ENCODE data around the gene YKT6.

YKT6 gene

DNA sequence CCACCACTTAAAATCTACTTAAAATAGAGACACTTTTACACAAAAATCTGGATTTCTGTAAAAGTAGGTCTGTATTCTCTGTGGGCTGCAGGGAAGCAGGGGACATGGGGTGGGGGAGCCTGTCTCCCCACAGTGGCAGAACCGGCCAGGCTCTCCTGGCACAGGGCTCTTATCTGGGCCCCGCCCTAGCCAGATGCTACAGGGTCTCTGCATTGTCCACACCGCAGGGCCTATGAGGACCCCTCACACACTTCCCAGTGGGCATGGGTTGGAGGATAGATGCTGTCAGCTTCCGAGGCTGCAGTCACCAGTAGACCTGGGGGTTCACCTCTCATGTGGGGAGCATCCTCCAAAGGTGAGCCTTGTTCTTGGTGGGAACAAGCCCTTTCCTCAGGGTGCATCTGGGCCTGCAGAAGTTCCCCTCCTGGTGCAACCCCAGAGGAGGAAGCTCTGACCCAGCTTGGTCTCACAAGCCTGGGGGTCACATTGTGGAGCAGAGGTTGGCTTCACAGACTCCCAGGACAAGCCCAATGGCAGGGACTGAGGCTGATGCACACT lies 44.2 kb upstream of the YKT6 start:
- no peak overlapping the region for H2AFZ ChIP-seq (ENCODE audit: low read depth, low read length)
- DNase-seq (no peak), ATAC-seq (ENCODE audit: insufficient read depth, low read depth) (no peak)
- no peaks in the 10 kb centered on the region; the same call in 1 of the 2 replicates for H4K20me1 ChIP-seq (ENCODE audit: insufficient read depth, low read length)
- TF ChIP-seq, protein P1, sequence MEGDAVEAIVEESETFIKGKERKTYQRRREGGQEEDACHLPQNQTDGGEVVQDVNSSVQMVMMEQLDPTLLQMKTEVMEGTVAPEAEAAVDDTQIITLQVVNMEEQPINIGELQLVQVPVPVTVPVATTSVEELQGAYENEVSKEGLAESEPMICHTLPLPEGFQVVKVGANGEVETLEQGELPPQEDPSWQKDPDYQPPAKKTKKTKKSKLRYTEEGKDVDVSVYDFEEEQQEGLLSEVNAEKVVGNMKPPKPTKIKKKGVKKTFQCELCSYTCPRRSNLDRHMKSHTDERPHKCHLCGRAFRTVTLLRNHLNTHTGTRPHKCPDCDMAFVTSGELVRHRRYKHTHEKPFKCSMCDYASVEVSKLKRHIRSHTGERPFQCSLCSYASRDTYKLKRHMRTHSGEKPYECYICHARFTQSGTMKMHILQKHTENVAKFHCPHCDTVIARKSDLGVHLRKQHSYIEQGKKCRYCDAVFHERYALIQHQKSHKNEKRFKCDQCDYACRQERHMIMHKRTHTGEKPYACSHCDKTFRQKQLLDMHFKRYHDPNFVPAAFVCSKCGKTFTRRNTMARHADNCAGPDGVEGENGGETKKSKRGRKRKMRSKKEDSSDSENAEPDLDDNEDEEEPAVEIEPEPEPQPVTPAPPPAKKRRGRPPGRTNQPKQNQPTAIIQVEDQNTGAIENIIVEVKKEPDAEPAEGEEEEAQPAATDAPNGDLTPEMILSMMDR (IDR thresholded peaks at IDR 0.05; ENCODE audit: borderline replicate concordance, extremely low read depth, low read length, poor library complexity, severe bottlenecking) = no peak
- no peak for TF ChIP-seq EZH2 (IDR thresholded peaks at IDR 0.05; ENCODE audit: borderline replicate concordance, low read depth, low read length, severe bottlenecking)
- H3K4me1 ChIP-seq (ENCODE audit: insufficient read depth, low read length) = no peaks in the 10 kb centered on the region
- no peaks in the 10 kb centered on the region for H3K9me3 ChIP-seq (ENCODE audit: insufficient read depth, low read length, severe bottlenecking)
- no peak overlapping the region for H3K9ac ChIP-seq (ENCODE audit: low read depth, low read length)
- H3K27ac ChIP-seq (ENCODE audit: low read length) = no peak overlapping the region
- H3K27me3 ChIP-seq (ENCODE audit: insufficient read depth, low read length, poor library complexity) = no peaks in the 10 kb centered on the region
- H3K79me2 ChIP-seq (ENCODE audit: insufficient read depth, low read length) = no peaks in the 10 kb centered on the region
- no peak overlapping the region for H3K4me3 ChIP-seq (ENCODE audit: low read depth in 1 of 2, low read length in 2 of 2)
- H3K4me2 ChIP-seq (ENCODE audit: insufficient read depth, low read length) = no peak overlapping the region
- H3K36me3 ChIP-seq (ENCODE audit: insufficient read depth, low read length) = no peaks in the 10 kb centered on the region

DNA sequence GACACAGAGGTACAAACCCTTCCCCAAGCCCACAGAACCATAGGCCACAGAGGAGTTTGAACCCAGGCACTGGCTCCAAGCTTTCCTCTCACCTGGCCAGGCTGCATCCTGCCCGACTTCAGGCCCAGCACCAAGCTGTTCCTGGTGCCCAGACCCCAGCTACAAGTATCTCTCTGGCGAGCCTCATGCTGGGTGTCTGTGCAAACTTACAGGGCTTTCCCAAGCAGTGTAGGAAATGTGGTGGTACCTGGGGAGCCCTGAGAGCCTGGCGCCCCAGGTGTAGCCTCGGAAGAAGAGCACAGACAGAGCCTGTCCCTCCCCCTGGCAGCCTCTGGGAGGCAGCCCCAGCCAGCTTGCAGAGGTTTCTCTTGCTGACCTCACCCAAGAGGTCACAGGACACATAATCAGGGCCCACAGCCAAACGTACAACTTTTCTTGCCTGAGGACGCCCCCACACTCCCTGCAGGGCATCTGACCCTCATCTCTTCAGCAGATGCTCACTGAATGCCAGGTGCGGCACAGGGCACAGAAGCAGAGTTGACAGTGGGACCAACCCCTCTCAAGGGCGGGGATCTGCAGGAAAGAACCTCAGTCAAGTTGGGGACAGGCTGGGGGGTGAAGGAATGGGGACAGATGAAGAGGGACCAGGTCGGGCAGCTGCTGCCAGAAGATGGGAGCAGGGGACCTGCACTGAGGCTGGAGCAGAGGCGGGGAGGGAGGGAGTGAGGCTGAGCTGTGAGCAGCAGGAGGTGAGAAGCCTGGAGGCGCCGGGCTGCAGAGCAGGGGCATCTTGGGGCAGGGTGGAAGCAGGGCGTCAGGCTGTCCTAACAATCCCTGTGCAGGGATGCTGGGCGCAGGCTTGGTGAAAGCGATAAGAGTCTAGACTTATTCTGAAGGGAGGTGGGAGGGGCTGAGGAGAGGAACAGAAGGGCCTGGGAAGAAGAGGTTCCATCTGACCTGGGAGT lies 43.4 kb upstream of the YKT6 start:
- Histone ChIP-seq H3K4me1 (ENCODE audit: insufficient read depth, low read length) (no peaks in the 10 kb centered on the region), H3K4me3 (ENCODE audit: low read depth in 1 of 2, low read length in 2 of 2) (no peak overlapping the region), H3K36me3 (ENCODE audit: insufficient read depth, low read length) (no peaks in the 10 kb centered on the region), H3K79me2 (ENCODE audit: insufficient read depth, low read length) (no peaks in the 10 kb centered on the region), H2AFZ (ENCODE audit: low read depth, low read length) (no peak overlapping the region), H3K4me2 (ENCODE audit: insufficient read depth, low read length) (no peak overlapping the region), H3K9me3 (ENCODE audit: insufficient read depth, low read length, severe bottlenecking) (no peaks in the 10 kb centered on the region), H3K27me3 (ENCODE audit: insufficient read depth, low read length, poor library complexity) (no peaks in the 10 kb centered on the region), H3K9ac (ENCODE audit: low read depth, low read length) (no peak overlapping the region), H3K27ac (ENCODE audit: low read length) (no peak overlapping the region), H4K20me1 (ENCODE audit: insufficient read depth, low read length) (no peaks in the 10 kb centered on the region; the same call in 1 of the 2 replicates)
- DNase-seq (no peak), ATAC-seq (ENCODE audit: insufficient read depth, low read depth) (no peak)
- TF ChIP-seq, protein P1 (IDR thresholded peaks at IDR 0.05; ENCODE audit: borderline replicate concordance, extremely low read depth, low read length, poor library complexity, severe bottlenecking) = no peak
- no peak for TF ChIP-seq EZH2 (IDR thresholded peaks at IDR 0.05; ENCODE audit: borderline replicate concordance, low read depth, low read length, severe bottlenecking)

DNA sequence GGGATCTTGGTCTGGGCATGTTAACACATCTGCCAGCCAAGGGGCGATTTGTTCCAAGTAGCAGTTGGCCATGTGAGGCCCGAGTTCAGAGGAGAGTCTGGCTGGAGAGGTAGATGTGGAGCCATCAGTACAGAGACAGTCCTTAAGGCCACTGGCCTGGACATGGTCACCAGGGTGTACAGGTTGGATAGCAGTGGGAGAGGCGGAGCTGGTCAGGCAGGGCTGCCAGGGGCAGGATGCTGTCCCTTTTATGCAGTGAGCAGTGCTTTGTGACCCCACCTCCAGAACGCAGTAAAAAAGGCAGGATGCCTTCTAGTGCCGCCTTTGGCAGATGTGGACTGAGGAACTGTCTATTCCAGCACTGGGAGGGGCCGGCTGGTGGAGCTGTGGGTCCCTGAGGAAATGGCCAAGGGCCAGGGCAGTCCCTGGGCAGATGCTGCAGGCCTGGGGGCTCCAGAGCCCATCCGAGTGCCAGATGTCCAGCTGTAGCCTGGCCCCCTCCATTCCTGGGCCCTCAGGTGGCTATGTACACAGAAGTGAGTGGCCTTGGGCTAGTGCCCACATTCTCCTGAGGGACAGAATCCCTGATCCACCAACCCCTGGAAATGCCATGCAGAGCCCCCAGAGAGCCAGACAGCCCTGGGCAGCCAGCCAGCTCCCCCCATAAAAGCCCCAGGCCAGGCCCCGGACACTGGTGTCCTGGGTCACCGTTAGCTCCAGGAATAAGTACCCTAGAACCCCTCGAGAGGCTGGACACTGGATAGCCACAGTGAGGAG lies 42.5 kb upstream of the YKT6 start:
- no peak overlapping the region for H3K27ac ChIP-seq (ENCODE audit: low read length)
- H3K27me3 ChIP-seq (ENCODE audit: insufficient read depth, low read length, poor library complexity) = no peaks in the 10 kb centered on the region
- DNase-seq (no peak), ATAC-seq (ENCODE audit: insufficient read depth, low read depth) (no peak)
- no peaks in the 10 kb centered on the region; the same call in 1 of the 2 replicates for H4K20me1 ChIP-seq (ENCODE audit: insufficient read depth, low read length)
- H3K4me3 ChIP-seq (ENCODE audit: low read depth in 1 of 2, low read length in 2 of 2) = no peak overlapping the region
- H3K9me3 ChIP-seq (ENCODE audit: insufficient read depth, low read length, severe bottlenecking) = no peaks in the 10 kb centered on the region
- no peak overlapping the region for H3K9ac ChIP-seq (ENCODE audit: low read depth, low read length)
- no peak overlapping the region for H2AFZ ChIP-seq (ENCODE audit: low read depth, low read length)
- no peaks in the 10 kb centered on the region for H3K36me3 ChIP-seq (ENCODE audit: insufficient read depth, low read length)
- TF ChIP-seq, protein P1 (IDR thresholded peaks at IDR 0.05; ENCODE audit: borderline replicate concordance, extremely low read depth, low read length, poor library complexity, severe bottlenecking) = no peak
- TF ChIP-seq EZH2 (IDR thresholded peaks at IDR 0.05; ENCODE audit: borderline replicate concordance, low read depth, low read length, severe bottlenecking) = no peak
- H3K79me2 ChIP-seq (ENCODE audit: insufficient read depth, low read length) = no peaks in the 10 kb centered on the region
- H3K4me1 ChIP-seq (ENCODE audit: insufficient read depth, low read length) = no peaks in the 10 kb centered on the region
- H3K4me2 ChIP-seq (ENCODE audit: insufficient read depth, low read length) = no peak overlapping the region

Data from DND-41 (cell line).